Measurements from ENCODE around the gene TGFBR1. TPM values are rescaled to one million over a fixed set of nuclear protein-coding genes. Genes with fewer than 3 reads are reported as not detected.

Gene TGFBR1
- total RNA-seq, 1 donor, result 51.0 TPM

DNA sequence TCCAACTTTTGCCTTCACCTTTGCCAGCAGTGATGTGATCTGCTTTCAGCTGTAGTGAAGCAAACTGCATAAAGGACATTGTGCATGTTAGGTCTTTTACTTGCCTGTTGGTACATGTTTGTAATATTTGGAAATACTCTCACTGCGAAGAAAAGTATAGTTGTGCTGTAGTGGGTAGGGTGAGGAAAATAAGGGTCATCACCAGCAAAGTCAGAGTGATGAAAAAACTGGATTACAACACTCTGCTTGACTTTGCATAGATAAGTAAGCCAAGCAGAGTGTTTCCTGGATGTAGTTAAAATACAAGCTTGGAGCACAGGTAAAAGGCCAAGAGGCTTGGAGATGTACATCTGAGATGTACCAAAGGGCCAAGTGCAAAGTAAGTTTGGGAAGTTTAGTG lies 16.7 kb downstream of the TGFBR1 start:
- no peak for DNase-seq (ENCODE audit: low read depth)
- H3K4me3 ChIP-seq (ENCODE audit: low read depth, low read length), result no peak overlapping the region
- TF ChIP-seq, protein P1, sequence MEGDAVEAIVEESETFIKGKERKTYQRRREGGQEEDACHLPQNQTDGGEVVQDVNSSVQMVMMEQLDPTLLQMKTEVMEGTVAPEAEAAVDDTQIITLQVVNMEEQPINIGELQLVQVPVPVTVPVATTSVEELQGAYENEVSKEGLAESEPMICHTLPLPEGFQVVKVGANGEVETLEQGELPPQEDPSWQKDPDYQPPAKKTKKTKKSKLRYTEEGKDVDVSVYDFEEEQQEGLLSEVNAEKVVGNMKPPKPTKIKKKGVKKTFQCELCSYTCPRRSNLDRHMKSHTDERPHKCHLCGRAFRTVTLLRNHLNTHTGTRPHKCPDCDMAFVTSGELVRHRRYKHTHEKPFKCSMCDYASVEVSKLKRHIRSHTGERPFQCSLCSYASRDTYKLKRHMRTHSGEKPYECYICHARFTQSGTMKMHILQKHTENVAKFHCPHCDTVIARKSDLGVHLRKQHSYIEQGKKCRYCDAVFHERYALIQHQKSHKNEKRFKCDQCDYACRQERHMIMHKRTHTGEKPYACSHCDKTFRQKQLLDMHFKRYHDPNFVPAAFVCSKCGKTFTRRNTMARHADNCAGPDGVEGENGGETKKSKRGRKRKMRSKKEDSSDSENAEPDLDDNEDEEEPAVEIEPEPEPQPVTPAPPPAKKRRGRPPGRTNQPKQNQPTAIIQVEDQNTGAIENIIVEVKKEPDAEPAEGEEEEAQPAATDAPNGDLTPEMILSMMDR (IDR thresholded peaks at IDR 0.05; ENCODE audit: insufficient read depth, low read depth, low read length), result no peak

DNA sequence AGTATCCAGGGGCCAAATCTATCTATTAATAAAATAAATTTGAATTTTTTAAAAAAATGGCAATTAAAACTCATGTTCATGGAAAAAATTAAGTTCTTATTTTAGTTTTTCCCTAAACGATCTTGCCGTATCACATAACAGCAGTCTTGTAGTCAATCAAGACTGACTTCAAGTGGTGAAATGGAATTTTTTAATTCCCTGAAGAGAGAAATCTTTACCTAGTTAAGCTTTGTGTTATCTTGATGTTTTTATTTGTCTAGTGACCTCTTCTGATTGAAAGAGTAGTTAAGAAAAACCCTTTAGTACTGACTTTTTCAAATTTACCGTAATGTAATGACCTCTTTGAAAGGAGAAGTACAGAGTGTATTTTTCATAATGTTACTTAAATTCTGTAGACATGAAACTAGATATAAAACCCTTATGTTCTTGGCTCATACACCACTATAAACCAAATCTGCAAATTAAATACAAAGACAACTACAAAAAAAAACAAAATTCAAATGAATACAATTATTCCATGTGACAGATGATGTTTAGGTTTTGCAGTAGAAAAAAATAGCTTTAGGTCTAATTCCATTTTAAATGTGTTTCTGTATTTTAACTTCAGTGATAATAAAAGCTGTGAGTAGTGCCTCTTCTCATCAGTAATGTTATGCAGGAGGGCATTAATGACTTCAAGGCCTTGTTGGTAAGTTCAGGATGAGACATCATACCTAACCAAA lies 19.8 kb downstream of the TGFBR1 start:
- no peak for DNase-seq (ENCODE audit: low read depth)
- no peak overlapping the region for H3K4me3 ChIP-seq (ENCODE audit: low read depth, low read length)
- TF ChIP-seq, protein P1 (IDR thresholded peaks at IDR 0.05; ENCODE audit: insufficient read depth, low read depth, low read length), result no peak

DNA sequence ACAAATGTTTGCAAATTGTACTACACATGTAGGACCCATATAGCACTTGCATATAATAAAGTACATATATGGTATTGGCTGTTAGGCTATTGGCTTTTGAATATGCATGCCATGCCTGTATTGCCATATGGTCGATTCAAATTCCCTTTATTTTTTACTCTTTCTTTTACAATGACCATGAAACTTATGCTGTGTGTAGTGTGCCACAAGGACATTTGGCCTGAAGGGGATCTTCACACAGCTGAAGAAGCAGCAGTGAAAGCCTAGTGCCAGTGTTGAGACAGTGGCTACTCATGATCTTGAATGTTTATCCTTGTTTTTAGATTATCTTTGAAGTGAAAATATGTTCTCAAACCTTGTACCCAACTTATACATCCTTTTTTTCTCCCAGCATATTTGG lies 20.5 kb downstream of the TGFBR1 start:
- TF ChIP-seq, protein P1 (IDR thresholded peaks at IDR 0.05; ENCODE audit: insufficient read depth, low read depth, low read length), result no peak
- H3K4me3 ChIP-seq (ENCODE audit: low read depth, low read length), result no peak overlapping the region
- DNase-seq (ENCODE audit: low read depth), result no peak

DNA sequence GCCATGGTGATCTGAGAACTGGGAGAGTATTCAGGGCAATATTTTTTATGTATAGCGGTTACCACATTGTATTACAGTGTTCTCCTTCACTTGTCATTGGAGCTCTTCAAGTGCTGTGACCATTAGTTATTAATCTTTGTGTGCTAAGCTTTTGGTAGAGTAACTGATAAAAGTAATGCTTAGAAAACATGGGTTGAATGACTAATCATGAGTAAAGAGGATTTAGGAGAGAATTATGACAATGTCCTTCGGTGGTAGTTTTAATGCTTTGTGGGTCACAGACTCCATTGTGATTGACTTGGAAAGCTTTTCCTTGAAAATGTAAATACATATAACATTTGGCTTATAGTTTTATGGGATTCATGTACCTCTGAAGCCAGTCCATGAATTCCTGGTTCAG lies 21.4 kb downstream of the TGFBR1 start:
- no peak for DNase-seq (ENCODE audit: low read depth)
- H3K4me3 ChIP-seq (ENCODE audit: low read depth, low read length), result no peak overlapping the region
- TF ChIP-seq, protein P1 (IDR thresholded peaks at IDR 0.05; ENCODE audit: insufficient read depth, low read depth, low read length), result no peak

DNA sequence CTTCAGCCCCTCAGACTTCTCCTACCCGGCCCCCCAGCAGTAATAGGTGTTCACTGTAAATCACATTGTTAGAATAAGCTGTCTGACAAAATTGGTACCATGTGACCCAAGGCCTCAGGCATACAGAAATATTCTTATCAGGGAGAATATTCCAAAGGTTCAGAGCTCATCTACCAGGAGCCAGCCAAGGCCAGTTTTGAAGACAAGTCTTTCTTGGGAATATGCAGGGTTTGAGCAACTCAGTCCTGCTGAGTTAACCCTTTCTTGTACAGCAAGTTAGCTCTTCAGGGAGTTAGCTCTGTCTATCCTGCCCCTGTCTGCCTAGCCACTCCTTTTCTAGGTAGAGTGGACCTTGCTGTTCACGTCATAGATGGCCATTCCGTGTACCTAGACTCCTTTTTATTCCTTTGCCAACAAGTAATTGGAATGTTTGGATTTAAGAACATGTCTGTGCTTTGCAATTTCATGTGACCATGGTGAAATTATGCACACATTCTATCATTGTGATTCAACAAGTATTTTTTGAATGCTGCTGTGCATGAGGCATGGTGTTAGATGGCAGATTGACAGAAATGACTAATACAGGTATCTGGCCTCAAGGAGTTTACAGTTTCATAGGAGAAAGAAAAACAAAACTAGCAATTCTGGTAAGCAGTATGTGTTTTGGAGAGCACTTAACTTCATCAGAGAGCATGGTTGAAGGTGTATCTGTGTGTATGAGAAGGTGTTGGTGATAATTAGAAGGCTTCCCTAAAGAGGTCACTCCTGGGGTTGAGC lies 22.6 kb downstream of the TGFBR1 start:
- H3K4me3 ChIP-seq (ENCODE audit: low read depth, low read length), result no peak overlapping the region
- TF ChIP-seq, protein P1 (IDR thresholded peaks at IDR 0.05; ENCODE audit: insufficient read depth, low read depth, low read length), result no peak
- DNase-seq (ENCODE audit: low read depth), result no peak

DNA sequence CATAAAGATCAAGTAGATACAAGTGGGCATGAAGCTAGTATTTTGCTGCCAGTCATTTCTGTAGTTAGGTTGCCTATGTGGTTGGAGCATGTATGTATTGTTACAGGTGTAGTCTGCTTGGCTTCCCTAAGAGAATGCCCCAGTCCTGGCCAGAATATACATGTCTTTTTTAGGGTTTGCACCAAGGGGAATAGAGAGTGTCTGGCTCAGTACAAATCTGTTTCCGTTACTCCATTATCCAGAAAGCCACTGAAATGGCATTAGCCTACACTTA lies 23.2 kb downstream of the TGFBR1 start:
- H3K4me3 ChIP-seq (ENCODE audit: low read depth, low read length), result no peak overlapping the region

More for the DNA sequence above, 23.2 kb downstream of the TGFBR1 start:
- TF ChIP-seq, protein P1 (IDR thresholded peaks at IDR 0.05; ENCODE audit: insufficient read depth, low read depth, low read length), result no peak
- no peak for DNase-seq (ENCODE audit: low read depth)

Data from fibroblast of villous mesenchyme (primary cell).